Stimulated activated naive B cell treated with anti-CD40 and anti-IgM and Interleukin-4, amounts not matched to agents 10 μg/mL and 1 μg/mL and 100 μg/mL, for 72 hours (primary cell): ENCODE data around the gene SPRED1.
A peak's percentile ranks its signal among the peaks of the same experiment; 100 is the strongest.

Source experiments
- ATAC-seq, 2 donors: fragments of 150-1000 bp; cut with Tn5 transposase; replicated peaks; 2 replicates each; pipeline ENCODE4 v1.10.0; 2021; ENCODE audit warnings: moderate library complexity in 1 of 2
- DNase-seq: peaks from one replicate; pipeline ENCODE4 v3.0.0; 2021
- H3K27ac Mint-ChIP-seq: one replicate; pipeline ENCODE4 v1.8.0; 2022; ENCODE audit warnings: mild to moderate bottlenecking, mixed read lengths
- H3K27me3 Mint-ChIP-seq, 2 donors: one replicate each; pipeline ENCODE4 v1.8.0; 2022; ENCODE audit warnings: mixed read lengths in 2 of 2
- H3K36me3 Mint-ChIP-seq, 2 donors: one replicate each; pipeline ENCODE4 v1.8.0; 2022; ENCODE audit warnings: mixed read lengths in 2 of 2, mild to moderate bottlenecking in 1 of 2
- H3K4me1 Mint-ChIP-seq, 2 donors: one replicate each; pipeline ENCODE4 v1.8.0; 2022; ENCODE audit warnings: mixed read lengths in 2 of 2, mild to moderate bottlenecking in 1 of 2
- H3K4me3 Mint-ChIP-seq, 2 donors: one replicate each; pipeline ENCODE4 v1.8.0; 2022; ENCODE audit warnings: mild to moderate bottlenecking in 2 of 2, mixed read lengths in 2 of 2, moderate library complexity in 1 of 2
- H3K9me3 Mint-ChIP-seq, 2 donors: one replicate each; pipeline ENCODE4 v1.8.0; 2022; ENCODE audit warnings: mixed read lengths in 2 of 2, mild to moderate bottlenecking in 1 of 2

SPRED1 gene

DNA sequence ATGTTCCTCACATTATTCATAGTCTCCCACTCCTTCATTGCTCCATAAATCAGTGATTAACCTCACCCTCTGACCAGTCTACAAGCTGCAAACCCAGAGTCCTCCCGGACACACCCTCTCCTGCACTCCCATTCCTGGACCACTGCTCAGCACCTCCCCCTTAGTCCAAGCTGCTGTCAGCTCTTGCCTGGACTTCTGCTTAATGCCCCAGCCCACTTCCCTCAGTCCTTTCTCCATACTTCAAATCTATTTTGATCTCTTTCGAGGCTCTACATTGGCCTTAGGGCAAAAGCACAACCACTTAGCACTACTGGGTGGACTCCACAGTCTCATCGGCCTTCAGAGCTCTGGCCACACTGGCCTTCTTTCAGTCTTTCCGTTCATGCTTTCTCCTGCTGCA lies 121.9 kb downstream of the SPRED1 start:
- H3K27me3 Mint-ChIP-seq: peaks cover 24 to 35% of the 10 kb centered on the region in 2 donors
- H3K36me3 Mint-ChIP-seq: no peaks in the 10 kb centered on the region
- H3K27ac Mint-ChIP-seq: no peak overlapping the region
- peaks cover 0 to 3% of the 10 kb centered on the region in 2 donors for H3K9me3 Mint-ChIP-seq
- ATAC-seq (no peak), DNase-seq (no peak)
- H3K4me3 Mint-ChIP-seq: no peak overlapping the region
- no peaks in the 10 kb centered on the region for H3K4me1 Mint-ChIP-seq

DNA sequence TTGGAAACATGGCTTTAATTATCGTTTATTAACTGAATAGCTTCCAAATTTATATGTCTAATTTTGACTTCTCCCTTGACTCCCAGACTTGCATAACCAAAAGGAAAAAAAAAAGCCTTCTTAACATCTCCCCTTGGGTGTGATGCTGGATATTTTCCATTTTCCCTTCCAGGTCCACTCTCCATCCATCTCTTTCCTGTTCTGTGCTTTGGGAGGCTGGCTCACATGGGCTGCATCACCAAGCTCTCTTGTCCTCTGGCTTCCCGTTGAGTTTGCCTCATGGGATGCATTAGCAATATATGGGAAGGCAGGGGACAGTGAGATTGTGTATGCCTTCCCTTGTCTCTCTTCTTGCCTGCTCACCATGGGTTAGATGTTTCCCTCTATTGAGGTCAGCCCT lies 123.4 kb downstream of the SPRED1 start:
- Mint-ChIP-seq H3K27ac (no peak overlapping the region), H3K4me1 (no peaks in the 10 kb centered on the region), H3K4me3 (no peak overlapping the region), H3K27me3 (peaks cover 32 to 42% of the 10 kb centered on the region in 2 donors), H3K9me3 (peaks cover 0 to 3% of the 10 kb centered on the region in 2 donors), H3K36me3 (no peaks in the 10 kb centered on the region)
- ATAC-seq: no peak
- DNase-seq: no peak

DNA sequence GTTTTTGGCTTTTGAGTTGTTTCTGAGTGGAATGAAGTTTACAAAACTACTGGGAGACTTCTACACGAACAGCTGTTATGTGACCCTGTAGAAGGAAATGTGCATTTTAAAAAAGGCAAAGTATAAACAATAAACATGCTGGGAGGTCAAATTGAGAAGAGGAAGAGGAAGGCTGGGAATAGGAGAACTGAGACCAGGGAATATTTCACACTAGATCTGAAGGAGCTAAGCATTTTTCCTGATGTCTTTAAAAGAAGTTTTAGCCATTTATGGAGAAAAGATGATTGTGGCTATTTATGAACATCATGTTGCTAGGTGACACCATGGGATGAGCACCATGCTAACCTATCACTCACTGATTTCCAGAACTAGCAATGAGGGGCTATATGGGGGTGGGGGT lies 125.0 kb downstream of the SPRED1 start:
- Mint-ChIP-seq H3K4me3 (no peak overlapping the region), H3K27me3 (peaks cover 42 to 48% of the 10 kb centered on the region in 2 donors), H3K27ac (no peak overlapping the region), H3K36me3 (no peaks in the 10 kb centered on the region), H3K4me1 (no peaks in the 10 kb centered on the region), H3K9me3 (peaks cover 0 to 3% of the 10 kb centered on the region in 2 donors)
- ATAC-seq (no peak), DNase-seq (no peak)

DNA sequence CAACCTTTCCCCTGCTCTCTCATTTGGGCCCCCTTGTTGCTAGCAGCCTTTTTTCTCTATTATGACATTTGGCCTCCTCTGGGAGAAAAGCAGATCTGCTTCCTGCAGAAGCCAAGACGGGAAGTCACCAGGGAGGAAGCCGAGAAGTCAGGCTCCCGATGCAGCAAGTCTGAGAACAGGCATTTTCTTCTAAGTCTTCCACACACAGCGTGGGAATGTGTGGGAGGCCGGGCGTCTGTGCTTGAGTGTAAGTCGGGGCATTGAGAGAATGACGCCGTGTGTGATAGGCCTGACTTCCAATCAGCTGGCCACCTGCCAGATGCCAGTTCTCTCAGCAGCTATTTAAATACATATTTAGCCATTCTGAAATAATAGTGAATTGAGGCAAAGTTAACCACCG lies 125.5 kb downstream of the SPRED1 start:
- Mint-ChIP-seq H3K9me3 (peaks cover 0 to 1% of the 10 kb centered on the region in 2 donors), H3K4me1 (no peaks in the 10 kb centered on the region), H3K27ac (no peak overlapping the region), H3K4me3 (no peak overlapping the region), H3K27me3 (peaks cover 42 to 48% of the 10 kb centered on the region in 2 donors), H3K36me3 (no peaks in the 10 kb centered on the region)
- ATAC-seq: no peak
- no peak for DNase-seq

DNA sequence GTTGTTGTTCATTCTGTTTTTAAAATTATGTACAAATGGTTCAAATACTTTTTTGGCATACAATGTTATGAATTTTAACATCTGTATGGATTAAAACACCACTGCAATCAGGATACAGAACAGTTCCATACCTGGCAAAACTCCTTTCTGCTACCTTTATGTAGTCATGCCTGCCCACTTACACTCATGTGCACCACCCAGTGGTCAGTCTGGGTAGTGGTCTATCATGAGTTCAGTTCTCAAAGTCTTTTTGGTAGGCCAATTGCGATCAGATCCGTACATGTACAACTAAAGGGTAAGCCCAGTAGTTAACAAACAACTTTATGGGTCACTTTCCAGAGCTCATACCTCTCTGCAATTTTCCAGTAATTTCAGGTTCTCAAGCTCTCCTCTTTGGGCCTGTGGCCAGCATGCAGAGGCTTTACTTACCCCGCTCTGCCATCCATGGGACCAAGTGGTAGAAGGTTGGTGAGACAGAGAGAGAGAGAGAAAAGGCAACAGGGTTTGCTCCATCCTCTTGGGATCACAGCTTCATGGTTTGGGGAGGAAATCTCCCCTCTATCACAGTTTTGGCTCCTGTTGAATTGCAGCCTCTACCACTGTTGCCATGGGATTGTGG lies 137.4 kb downstream of the SPRED1 start:
- no peaks in the 10 kb centered on the region for H3K36me3 Mint-ChIP-seq
- ATAC-seq (peak; percentile 52 to 76), DNase-seq (peak; percentile 27)
- H3K4me1 Mint-ChIP-seq: no peaks in the 10 kb centered on the region
- H3K27ac Mint-ChIP-seq: no peak overlapping the region
- H3K4me3 Mint-ChIP-seq: no peak overlapping the region
- H3K9me3 Mint-ChIP-seq: no peaks in the 10 kb centered on the region
- H3K27me3 Mint-ChIP-seq: peaks cover 14 to 15% of the 10 kb centered on the region in 2 donors

DNA sequence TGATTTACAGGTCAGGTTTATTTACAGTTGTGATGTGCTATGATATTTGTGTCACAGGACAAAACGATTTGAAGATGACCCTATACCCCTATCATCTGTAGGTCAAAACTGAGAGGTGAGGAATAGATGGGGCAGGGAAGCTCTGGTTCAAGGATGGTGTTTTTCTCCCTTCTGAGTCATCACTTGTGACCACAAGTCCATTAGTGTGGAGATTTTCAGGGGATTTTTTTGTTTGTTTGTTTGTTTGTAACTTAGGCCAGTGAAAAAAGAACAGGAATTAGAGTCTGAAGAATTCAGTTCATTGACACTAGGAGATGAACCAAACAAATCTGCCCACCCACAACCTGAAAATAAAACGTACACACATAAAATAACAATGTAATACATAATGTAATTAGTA lies 138.6 kb downstream of the SPRED1 start:
- Mint-ChIP-seq H3K4me3 (no peak overlapping the region), H3K9me3 (no peaks in the 10 kb centered on the region), H3K27me3 (peaks cover 9 to 18% of the 10 kb centered on the region in 2 donors), H3K27ac (no peak overlapping the region), H3K4me1 (no peaks in the 10 kb centered on the region), H3K36me3 (no peaks in the 10 kb centered on the region)
- DNase-seq (no peak), ATAC-seq (no peak)

DNA sequence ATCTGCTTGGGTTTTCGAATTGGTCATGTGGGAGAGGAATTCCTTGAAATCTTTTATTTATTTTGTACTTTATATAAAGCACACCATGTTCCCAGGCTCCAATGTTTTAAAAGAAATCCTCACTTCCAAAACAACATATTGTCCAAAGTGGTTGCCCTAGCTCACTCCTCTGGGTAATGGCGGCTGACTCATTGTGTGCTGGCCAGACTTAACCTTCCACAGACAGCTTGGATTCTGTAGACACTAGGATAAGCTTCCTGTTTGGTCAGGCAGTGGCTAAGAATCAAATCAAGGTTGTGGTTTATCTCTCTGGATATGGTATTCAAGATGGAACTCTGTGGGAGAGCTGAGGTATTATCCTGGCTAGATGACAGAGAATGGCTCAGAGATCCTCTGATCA lies 145.5 kb downstream of the SPRED1 start:
- Mint-ChIP-seq H3K27me3 (peaks cover 12 to 21% of the 10 kb centered on the region in 2 donors), H3K36me3 (no peaks in the 10 kb centered on the region), H3K27ac (no peak overlapping the region), H3K4me1 (peaks cover 0 to 2% of the 10 kb centered on the region in 2 donors), H3K4me3 (no peak overlapping the region), H3K9me3 (no peaks in the 10 kb centered on the region)
- no peak for ATAC-seq
- DNase-seq: no peak

DNA sequence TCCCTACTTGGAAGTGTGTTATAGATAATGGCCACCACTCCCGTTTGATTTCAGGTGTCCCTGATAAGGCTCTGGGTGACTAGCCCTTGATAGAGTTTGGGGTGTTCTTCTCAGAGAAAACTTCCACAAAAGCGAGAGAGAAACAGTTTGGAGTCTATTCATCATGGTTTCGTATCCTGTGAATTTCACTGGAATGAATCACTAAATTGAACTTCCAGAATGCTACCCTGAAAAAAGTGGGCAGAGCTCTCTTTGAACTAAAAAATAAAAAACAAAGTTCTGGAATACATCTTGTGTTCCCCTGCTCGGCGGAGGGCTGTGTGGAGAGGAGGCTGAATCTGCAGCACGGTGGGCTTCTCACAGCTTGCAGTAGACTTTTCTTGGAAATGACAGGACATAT lies 148.5 kb downstream of the SPRED1 start:
- Mint-ChIP-seq H3K27ac (no peak overlapping the region), H3K9me3 (no peaks in the 10 kb centered on the region), H3K36me3 (no peaks in the 10 kb centered on the region), H3K4me1 (peaks cover 0 to 2% of the 10 kb centered on the region in 2 donors), H3K27me3 (peaks cover 13 to 17% of the 10 kb centered on the region in 2 donors), H3K4me3 (no peak overlapping the region)
- no peak for DNase-seq
- no peak for ATAC-seq

DNA sequence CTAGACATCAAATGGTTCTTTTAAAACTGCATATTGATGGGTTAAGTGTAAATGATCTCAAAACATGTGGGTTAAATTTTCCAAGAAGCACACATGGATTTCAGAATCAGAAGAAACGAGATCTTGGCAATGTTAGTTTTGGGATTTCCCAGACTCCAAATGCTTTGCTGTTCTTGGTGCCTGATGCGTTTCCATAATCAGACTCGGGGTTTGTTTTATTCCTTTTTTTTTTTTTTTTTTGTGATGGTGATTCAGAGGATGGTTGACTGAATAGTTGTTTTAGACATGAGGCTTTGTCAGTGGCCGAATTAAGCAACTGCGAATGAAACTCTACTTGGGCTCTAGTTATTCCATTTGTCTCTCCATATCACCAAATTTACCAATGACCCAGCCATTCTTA lies 149.1 kb downstream of the SPRED1 start:
- no peak overlapping the region for H3K27ac Mint-ChIP-seq
- ATAC-seq: no peak
- H3K36me3 Mint-ChIP-seq: no peaks in the 10 kb centered on the region
- peaks cover 13 to 14% of the 10 kb centered on the region in 2 donors for H3K27me3 Mint-ChIP-seq
- peaks cover 0 to 2% of the 10 kb centered on the region in 2 donors for H3K4me1 Mint-ChIP-seq
- H3K4me3 Mint-ChIP-seq: no peak overlapping the region
- no peaks in the 10 kb centered on the region for H3K9me3 Mint-ChIP-seq
- no peak for DNase-seq

DNA sequence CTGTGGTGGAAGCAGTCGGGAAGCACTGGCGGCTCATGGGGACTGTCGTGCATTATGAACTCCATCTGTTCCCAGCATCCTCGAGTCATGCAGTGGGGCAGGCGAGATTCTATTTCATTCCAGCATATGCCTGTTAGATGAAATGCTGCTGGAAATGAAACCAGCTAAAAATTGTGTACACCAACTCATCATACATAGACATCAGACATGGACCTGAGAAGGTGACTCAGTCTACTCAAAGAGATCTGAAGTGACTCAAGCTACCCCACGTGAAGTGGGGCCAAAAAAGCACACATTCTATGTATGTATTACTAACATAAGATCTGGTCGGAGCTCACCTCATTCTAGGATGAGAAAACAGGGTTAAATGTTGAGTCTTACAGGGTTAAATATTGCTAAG lies 153.8 kb downstream of the SPRED1 start:
- Mint-ChIP-seq H3K27ac (no peak overlapping the region), H3K4me1 (no peaks in the 10 kb centered on the region), H3K4me3 (no peak overlapping the region), H3K36me3 (no peaks in the 10 kb centered on the region), H3K27me3 (peaks cover 5 to 20% of the 10 kb centered on the region in 2 donors), H3K9me3 (no peaks in the 10 kb centered on the region)
- DNase-seq (no peak), ATAC-seq (no peak)
